Fibroblast of pulmonary artery (primary cell): ENCODE measurements around the gene FANCD2.
"Not testable (repeated sequence)": the region's sequence is repeated elsewhere in the genome, so short reads cannot be mapped to it uniquely, and the experiment has no call there.

Experiments
- DNase-seq: peaks from one replicate; pipeline ENCODE4 v3.0.0-alpha.2; 2010; ENCODE audit warnings: low read depth
- H3K4me3 ChIP-seq: replicated peaks from 2 replicates; pipeline ENCODE4 v1.5.1; 2011; ENCODE audit warnings: low read depth, mild to moderate bottlenecking, control low read depth, low read length, moderate library complexity
- TF ChIP-seq, protein P1 (sequence below): IDR thresholded peaks from 2 replicates; pipeline ENCODE4 v1.5.1; 2011; ENCODE audit warnings: mild to moderate bottlenecking, control low read depth, low read length, inconsistent platforms; ENCODE audit errors: missing control alignments

The FANCD2 gene

GRCh38 chr3:10108091-10108490 lies 81.9 kb downstream of the FANCD2 start, which contains the start of gene FANCD2OS:
Gene FANCD2OS (minus strand): TSS chr3:10108255. CDS start chr3:10104774, 3,481 bp downstream.
- no peak within 1 kb of the TSS for H3K4me3 ChIP-seq
- TF ChIP-seq, protein P1, sequence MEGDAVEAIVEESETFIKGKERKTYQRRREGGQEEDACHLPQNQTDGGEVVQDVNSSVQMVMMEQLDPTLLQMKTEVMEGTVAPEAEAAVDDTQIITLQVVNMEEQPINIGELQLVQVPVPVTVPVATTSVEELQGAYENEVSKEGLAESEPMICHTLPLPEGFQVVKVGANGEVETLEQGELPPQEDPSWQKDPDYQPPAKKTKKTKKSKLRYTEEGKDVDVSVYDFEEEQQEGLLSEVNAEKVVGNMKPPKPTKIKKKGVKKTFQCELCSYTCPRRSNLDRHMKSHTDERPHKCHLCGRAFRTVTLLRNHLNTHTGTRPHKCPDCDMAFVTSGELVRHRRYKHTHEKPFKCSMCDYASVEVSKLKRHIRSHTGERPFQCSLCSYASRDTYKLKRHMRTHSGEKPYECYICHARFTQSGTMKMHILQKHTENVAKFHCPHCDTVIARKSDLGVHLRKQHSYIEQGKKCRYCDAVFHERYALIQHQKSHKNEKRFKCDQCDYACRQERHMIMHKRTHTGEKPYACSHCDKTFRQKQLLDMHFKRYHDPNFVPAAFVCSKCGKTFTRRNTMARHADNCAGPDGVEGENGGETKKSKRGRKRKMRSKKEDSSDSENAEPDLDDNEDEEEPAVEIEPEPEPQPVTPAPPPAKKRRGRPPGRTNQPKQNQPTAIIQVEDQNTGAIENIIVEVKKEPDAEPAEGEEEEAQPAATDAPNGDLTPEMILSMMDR: no peak
- DNase-seq: no peak

- peak within 1 kb of the TSS; percentile 83 for H3K4me3 ChIP-seq
- DNase-seq: peak; percentile 98
- TF ChIP-seq, protein P1: no peak
These were observed 89.3 kb downstream of the FANCD2 start, which contains the start of gene BRK1 for GRCh38 chr3:10115326-10116137. Gene BRK1 (plus strand): TSS chr3:10115675. CDS start chr3:10115702, 27 bp downstream.

DNA sequence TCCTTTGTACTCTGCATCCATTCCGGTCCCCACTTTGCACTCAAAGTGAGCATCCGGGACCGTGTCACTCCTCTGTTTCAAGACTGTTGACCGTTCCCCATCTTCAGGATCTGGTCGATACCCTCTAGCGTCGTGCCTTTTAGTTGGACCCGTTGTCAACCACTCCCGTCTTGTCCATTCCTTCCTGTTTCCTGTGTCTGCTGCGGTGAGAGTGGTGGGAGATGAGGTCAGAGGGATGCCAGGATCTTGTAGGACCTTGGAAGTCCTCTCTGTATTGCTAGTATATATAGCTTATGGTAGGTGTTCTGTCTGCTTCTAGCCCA lies 89.9 kb downstream of the FANCD2 start:
- peak overlapping the region; percentile 83 for H3K4me3 ChIP-seq
- DNase-seq: peak; percentile 33
- TF ChIP-seq, protein P1: no peak

DNA sequence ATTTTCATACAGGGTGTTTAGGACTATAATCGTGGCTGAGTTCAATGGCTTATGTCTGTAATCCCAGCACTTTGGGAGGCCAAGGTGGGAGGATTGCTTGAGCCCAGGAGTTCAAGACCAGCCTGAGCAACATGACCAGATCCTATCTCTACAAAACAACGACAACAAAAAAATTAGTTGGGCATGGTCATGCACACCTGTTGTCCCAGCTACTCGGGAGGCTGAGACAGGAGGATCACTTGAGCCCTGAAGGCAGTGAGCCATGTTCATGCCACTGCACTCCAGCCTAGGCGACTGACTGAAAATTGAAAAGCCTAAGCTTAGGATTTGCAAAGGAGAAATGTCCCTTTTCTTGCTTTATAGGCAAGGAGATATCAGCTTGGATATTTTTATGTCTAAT lies 90.7 kb downstream of the FANCD2 start:
- DNase-seq: no peak
- peak overlapping the region; percentile 83 for H3K4me3 ChIP-seq
- TF ChIP-seq, protein P1: no peak

GRCh38 chr3:10119376-10119775 lies 93.1 kb downstream of the FANCD2 start:
- no peak for DNase-seq
- TF ChIP-seq, protein P1: no peak
- no peak overlapping the region for H3K4me3 ChIP-seq

DNA sequence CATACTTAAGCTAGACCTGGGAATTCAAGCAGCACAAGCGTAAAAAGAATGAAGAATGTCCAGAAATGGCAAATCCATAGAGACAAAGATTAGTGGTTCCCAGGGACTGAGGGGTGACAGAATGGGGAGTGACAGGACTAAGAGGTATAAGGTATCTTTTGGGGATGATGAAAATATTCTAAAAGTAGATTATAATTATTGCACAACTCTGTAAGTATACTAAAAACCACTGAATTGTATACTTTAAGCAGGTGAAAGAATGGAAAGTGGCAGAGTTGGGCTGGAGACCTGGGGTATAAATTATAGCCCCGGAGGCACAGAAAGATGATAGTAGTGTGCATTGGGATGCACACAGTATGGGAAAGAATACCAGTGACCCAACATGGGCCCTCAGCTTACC lies 94.8 kb downstream of the FANCD2 start:
- DNase-seq: no peak
- TF ChIP-seq, protein P1: no peak
- H3K4me3 ChIP-seq: no peak overlapping the region

- no peak overlapping the region for H3K4me3 ChIP-seq
- no peak for DNase-seq
- TF ChIP-seq, protein P1: no peak
These were observed 96.5 kb downstream of the FANCD2 start for GRCh38 chr3:10122724-10123123.

DNA sequence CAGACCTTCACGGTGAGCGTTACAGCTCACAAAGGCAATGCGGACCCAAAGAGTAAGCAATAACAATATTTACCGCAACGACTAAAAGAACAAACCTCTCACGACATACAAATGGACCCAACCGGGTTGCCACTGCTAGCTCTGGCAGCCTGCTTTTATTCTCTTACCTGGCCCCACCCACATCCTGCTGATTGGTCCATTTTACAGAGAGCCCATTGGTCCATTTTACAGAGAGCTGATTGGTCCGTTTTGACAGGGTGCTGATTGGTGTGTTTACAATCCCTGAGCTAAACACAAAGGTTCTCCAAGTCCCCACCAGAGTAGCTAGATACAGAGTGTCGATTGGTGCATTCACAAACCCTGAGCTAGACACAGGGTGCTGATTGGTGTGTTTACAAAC lies 109.6 kb downstream of the FANCD2 start:
- H3K4me3 ChIP-seq: not testable (repeated sequence)

More for the DNA sequence above, 109.6 kb downstream of the FANCD2 start:
- not testable (repeated sequence) for DNase-seq
